RPMI8226 (cell line): ENCODE measurements around the gene KSR1.
"Not testable (repeated sequence)": the region's sequence is repeated elsewhere in the genome, so short reads cannot be mapped to it uniquely, and the experiment has no call there.

ENCODE experiments used
- DNase-seq: peaks from one replicate; pipeline ENCODE4 v3.0.0-alpha.2; 2015

KSR1 gene

GRCh38 chr17:27621942-27622559 is 165.8 kb downstream of the KSR1 start:
- no peak for DNase-seq

GRCh38 chr17:27622986-27623385 is 166.7 kb downstream of the KSR1 start:
- DNase-seq: no peak

- DNase-seq: no peak
Measured at GRCh38 chr17:27623614-27624013, 167.4 kb downstream of the KSR1 start.

- no peak for DNase-seq
Measured at GRCh38 chr17:27624539-27624938, 168.3 kb downstream of the KSR1 start.

- no peak for DNase-seq
Measured at GRCh38 chr17:27625856-27626255, 169.6 kb downstream of the KSR1 start.

- DNase-seq: no peak
Measured at GRCh38 chr17:27627514-27627913, 171.3 kb downstream of the KSR1 start.

GRCh38 chr17:27628376-27628775 is 172.1 kb downstream of the KSR1 start:
- no peak for DNase-seq

- not testable (repeated sequence) for DNase-seq
Measured at GRCh38 chr17:27629260-27629659, 173.0 kb downstream of the KSR1 start.

GRCh38 chr17:27630607-27631410 is 174.6 kb downstream of the KSR1 start, which contains the start of gene LGALS9:
TSS of gene LGALS9 (plus strand) at chr17:27631188. CDS start at chr17:27631266, 78 bp downstream.
- DNase-seq: peak; percentile 61

GRCh38 chr17:27631411-27631760 is 175.1 kb downstream of the KSR1 start:
- DNase-seq: peak; percentile 21

GRCh38 chr17:27631897-27632725 is 175.9 kb downstream of the KSR1 start:
- DNase-seq: no peak

GRCh38 chr17:27632766-27633165 is 176.5 kb downstream of the KSR1 start:
- not testable (repeated sequence) for DNase-seq

- no peak for DNase-seq
Measured at GRCh38 chr17:27633312-27634025, 177.2 kb downstream of the KSR1 start.

GRCh38 chr17:27634026-27634335 is 177.7 kb downstream of the KSR1 start:
- no peak for DNase-seq

GRCh38 chr17:27634776-27635175 is 178.5 kb downstream of the KSR1 start:
- no peak for DNase-seq

GRCh38 chr17:27635275-27635823 is 179.1 kb downstream of the KSR1 start:
- DNase-seq: peak; percentile 47

GRCh38 chr17:27636005-27636520 is 179.8 kb downstream of the KSR1 start:
- DNase-seq: not testable (repeated sequence)

GRCh38 chr17:27637818-27638217 is 181.6 kb downstream of the KSR1 start:
- not testable (repeated sequence) for DNase-seq

GRCh38 chr17:27638415-27638914 is 182.2 kb downstream of the KSR1 start:
- DNase-seq: not testable (repeated sequence)

- no peak for DNase-seq
Measured at GRCh38 chr17:27640790-27641189, 184.5 kb downstream of the KSR1 start.

GRCh38 chr17:27644586-27644985 is 188.3 kb downstream of the KSR1 start:
- no peak for DNase-seq

- not testable (repeated sequence) for DNase-seq
Measured at GRCh38 chr17:27645621-27646020, 189.4 kb downstream of the KSR1 start.
